Gastrocnemius medialis (tissue), 4 donors: ENCODE results near the gene SLC12A4.
A peak's percentile ranks its signal among the peaks of the same experiment; 100 is the strongest.

Experiments used
- POLR2A ChIP-seq, 2 donors: fragments of 450-650 bp; IDR thresholded peaks; one replicate each; pipeline ENCODE4 v1.6.1; 2017; ENCODE audit warnings: antibody characterized with exemption in 2 of 2, mild to moderate bottlenecking in 2 of 2, moderate library complexity in 2 of 2
- TF ChIP-seq, protein P1 (sequence below), 5 experiments: fragments of 450-650 bp in 3 of 5; fragments of 200-600 bp in 2 of 5; sonication (generic) in 2 of 5; IDR thresholded peaks in 4 of 5; conservative IDR thresholded peaks in 1 of 5; 1 replicate in 4 of 5; 2 replicates in 1 of 5; pipeline ENCODE4 v1.5.1; 2016 to 2019; ENCODE audit warnings: antibody characterized with exemption in 5 of 5, mild to moderate bottlenecking in 3 of 5, moderate library complexity in 3 of 5

DNA sequence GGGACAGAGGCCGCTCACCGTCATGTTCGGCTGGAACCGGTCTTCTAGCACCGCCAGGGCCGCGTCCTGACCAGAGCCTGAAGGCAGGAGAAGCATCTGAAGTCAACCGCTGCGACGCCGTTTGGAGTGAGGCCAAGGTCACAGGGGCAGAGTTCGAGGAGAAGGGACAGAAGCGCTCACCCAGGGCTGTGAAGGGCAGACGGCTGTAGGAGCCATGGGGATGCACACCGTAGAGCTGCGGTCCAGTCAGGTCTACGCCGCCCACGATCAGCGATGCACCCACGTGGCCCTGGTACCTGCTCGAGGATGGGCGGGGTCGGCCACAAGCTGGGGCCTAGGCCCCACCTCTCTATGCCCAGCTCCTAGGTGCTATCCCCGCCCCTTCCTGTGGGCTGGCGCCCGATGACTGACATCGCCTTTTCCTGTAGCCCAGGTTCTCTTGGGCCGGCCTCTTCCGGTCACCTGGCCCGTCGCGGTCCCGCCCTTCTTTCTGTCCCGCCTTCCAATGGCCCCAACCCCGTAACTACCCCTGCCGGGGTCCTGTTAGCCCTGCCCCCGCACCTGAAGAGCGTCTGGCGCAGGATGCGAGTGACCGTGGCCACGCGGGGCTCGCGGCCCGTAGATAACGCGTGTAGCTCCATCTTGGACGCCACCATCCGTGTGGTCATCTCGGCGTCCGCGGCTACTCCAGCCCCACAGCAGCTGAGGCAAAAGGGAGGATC, 32.9 kb downstream of the SLC12A4 start:
- TF ChIP-seq, protein P1, sequence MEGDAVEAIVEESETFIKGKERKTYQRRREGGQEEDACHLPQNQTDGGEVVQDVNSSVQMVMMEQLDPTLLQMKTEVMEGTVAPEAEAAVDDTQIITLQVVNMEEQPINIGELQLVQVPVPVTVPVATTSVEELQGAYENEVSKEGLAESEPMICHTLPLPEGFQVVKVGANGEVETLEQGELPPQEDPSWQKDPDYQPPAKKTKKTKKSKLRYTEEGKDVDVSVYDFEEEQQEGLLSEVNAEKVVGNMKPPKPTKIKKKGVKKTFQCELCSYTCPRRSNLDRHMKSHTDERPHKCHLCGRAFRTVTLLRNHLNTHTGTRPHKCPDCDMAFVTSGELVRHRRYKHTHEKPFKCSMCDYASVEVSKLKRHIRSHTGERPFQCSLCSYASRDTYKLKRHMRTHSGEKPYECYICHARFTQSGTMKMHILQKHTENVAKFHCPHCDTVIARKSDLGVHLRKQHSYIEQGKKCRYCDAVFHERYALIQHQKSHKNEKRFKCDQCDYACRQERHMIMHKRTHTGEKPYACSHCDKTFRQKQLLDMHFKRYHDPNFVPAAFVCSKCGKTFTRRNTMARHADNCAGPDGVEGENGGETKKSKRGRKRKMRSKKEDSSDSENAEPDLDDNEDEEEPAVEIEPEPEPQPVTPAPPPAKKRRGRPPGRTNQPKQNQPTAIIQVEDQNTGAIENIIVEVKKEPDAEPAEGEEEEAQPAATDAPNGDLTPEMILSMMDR (IDR thresholded peaks at IDR 0.05 in 4 of 5, conservative IDR thresholded peaks at IDR 0.05 in 1 of 5) = peak in 1 of 5 experiments; percentile 28
- TF ChIP-seq POLR2A (IDR thresholded peaks at IDR 0.05) = peak; percentile 61 to 65
